Keratinocyte (primary cell): ENCODE data around the gene RETSAT. TPM values are rescaled to one million over a fixed set of nuclear protein-coding genes. Genes with fewer than 3 reads are reported as not detected.
"Not testable (repeated sequence)": the region's sequence is repeated elsewhere in the genome, so short reads cannot be mapped to it uniquely, and the experiment has no call there.

Experiments used
- DNase-seq: peaks from one replicate; pipeline ENCODE4 v3.0.0-alpha.2; 2011; ENCODE audit warnings: low read depth, missing footprints, low spot score
- FAIRE-seq: peaks from 2 replicates; lab custom pipeline; 2011; peaks lifted over from hg19 to GRCh38; lab: Jason Lieb, UNC
- H2AFZ ChIP-seq: 2 replicates; pipeline ENCODE4 v1.6.0; 2012; ENCODE audit warnings: low read length, control low read depth, inconsistent platforms; ENCODE audit not compliant: control insufficient read depth
- H3K27ac ChIP-seq: 2 replicates; pipeline ENCODE4 v1.5.1; 2011; ENCODE audit warnings: low read length; ENCODE audit not compliant: control insufficient read depth, insufficient read depth
- H3K27me3 ChIP-seq: 3 replicates; pipeline ENCODE4 v1.6.0; 2011; ENCODE audit warnings: low read length; ENCODE audit not compliant: control insufficient read depth, insufficient read depth; ENCODE audit errors: extremely low read depth
- H3K36me3 ChIP-seq, 2 experiments: 2 replicates in 1 of 2; 3 replicates in 1 of 2; pipeline ENCODE4 v1.5.1; 2011; ENCODE audit warnings: low read length in 2 of 2, mild to moderate bottlenecking in 1 of 2; ENCODE audit not compliant: control insufficient read depth in 2 of 2, insufficient read depth in 2 of 2; ENCODE audit errors: extremely low read depth in 1 of 2
- H3K4me1 ChIP-seq: 3 replicates; pipeline ENCODE4 v1.5.1; 2011; ENCODE audit warnings: low read length; ENCODE audit not compliant: control insufficient read depth, insufficient read depth; ENCODE audit errors: extremely low read depth
- H3K4me2 ChIP-seq: 3 replicates; pipeline ENCODE4 v1.6.0; 2011; ENCODE audit warnings: low read depth, low read length; ENCODE audit not compliant: control insufficient read depth, insufficient read depth; ENCODE audit errors: extremely low read depth
- H3K4me3 ChIP-seq, 3 experiments: fragments of 200-600 bp in 1 of 3; sonication (generic) in 1 of 3; 2 replicates in 2 of 3; 3 replicates in 1 of 3; pipeline ENCODE4 v1.5.1; 2011 to 2016; ENCODE audit warnings: low read length in 3 of 3, mild to moderate bottlenecking in 3 of 3, control low read depth in 2 of 3, inconsistent platforms in 1 of 3, low read depth in 1 of 3, mixed read lengths in 1 of 3, mixed run types in 1 of 3, moderate library complexity in 1 of 3; ENCODE audit not compliant: control insufficient read depth in 2 of 3, insufficient read depth in 2 of 3; ENCODE audit errors: extremely low read depth in 1 of 3
- H3K79me2 ChIP-seq: 2 replicates; pipeline ENCODE4 v1.6.0; 2012; ENCODE audit warnings: low read length; ENCODE audit not compliant: control insufficient read depth, insufficient read depth
- H3K9ac ChIP-seq: 3 replicates; pipeline ENCODE4 v1.6.0; 2011; ENCODE audit warnings: low read length; ENCODE audit not compliant: control insufficient read depth, insufficient read depth; ENCODE audit errors: extremely low read depth
- H3K9me1 ChIP-seq: 3 replicates; pipeline ENCODE4 v1.6.0; 2011; ENCODE audit warnings: low read length; ENCODE audit not compliant: control insufficient read depth, insufficient read depth; ENCODE audit errors: extremely low read depth
- H3K9me3 ChIP-seq: 2 replicates; pipeline ENCODE4 v1.5.1; 2012; ENCODE audit warnings: low read depth, low read length; ENCODE audit not compliant: control insufficient read depth
- H4K20me1 ChIP-seq: 3 replicates; pipeline ENCODE4 v1.6.0; 2011; ENCODE audit warnings: low read length; ENCODE audit not compliant: control insufficient read depth, insufficient read depth; ENCODE audit errors: extremely low read depth
- EZH2 ChIP-seq: IDR thresholded peaks from one replicate; pipeline ENCODE4 v1.6.1; 2012; ENCODE audit warnings: inconsistent platforms, mild to moderate bottlenecking, low read length, moderate library complexity
- dilution Hi-C: fragments of 300-500 bp; cut with MboI; formaldehyde crosslinking; loops from one replicate; pipeline ENCODE4 v1.7.0; 2020; ENCODE audit warnings: low sequenced_read_pairs; ENCODE audit not compliant: extremely low pct_ligation_motif_present
- polyA plus RNA-seq, 5 experiments: library from polyadenylated mRNA; depleted of rRNA in 3 of 5; stranded (reverse) in 3 of 5; stranded (forward) in 1 of 5; unstranded in 1 of 5; fragments of >200 nt; gene quantifications; 1 replicate in 1 of 5; 2 replicates in 3 of 5; 3 replicates in 1 of 5; pipeline versions ENCODE4 v1.2.1 to v1.2.3, GENCODE V29; 2011 to 2012; ENCODE audit warnings: missing spikeins in 2 of 5, low read depth in 1 of 5, low replicate concordance in 1 of 5
- TF ChIP-seq, protein P1 (sequence below), 3 experiments: IDR thresholded peaks in 1 of 3; conservative IDR thresholded peaks in 1 of 3; optimal IDR thresholded peaks in 1 of 3; 2 replicates in 2 of 3; 3 replicates in 1 of 3; pipeline versions ENCODE3 to v1.5.1; 2011; ENCODE audit warnings: low read length in 3 of 3, mild to moderate bottlenecking in 3 of 3, moderate library complexity in 2 of 3, control low read depth in 1 of 3, inconsistent platforms in 1 of 3; ENCODE audit not compliant: insufficient read depth in 2 of 3; ENCODE audit errors: extremely low read depth in 1 of 3

Gene RETSAT
- polyA plus RNA-seq, 1 donor (not counting 4 experiments of a cell fraction or from before 2014, with no cell fraction given) = 74.0 TPM

DNA sequence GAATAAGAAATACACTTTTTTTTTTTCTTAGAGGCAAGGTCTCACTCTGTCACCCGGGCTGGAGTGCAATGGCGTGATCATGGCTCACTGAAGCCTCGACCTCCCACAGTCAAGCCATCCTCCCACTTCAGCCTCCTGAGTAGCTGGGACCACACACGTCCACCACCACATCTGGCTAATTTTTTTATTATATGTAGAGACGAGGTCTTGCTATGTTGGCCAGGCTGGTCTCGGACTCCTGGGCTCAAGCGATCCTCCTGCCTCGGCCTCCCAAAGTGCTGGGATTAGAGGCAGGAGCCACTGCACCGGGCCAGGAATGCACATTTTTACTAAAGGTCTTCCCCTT lies 28.9 kb downstream of the RETSAT start:
- TF ChIP-seq, protein P1, sequence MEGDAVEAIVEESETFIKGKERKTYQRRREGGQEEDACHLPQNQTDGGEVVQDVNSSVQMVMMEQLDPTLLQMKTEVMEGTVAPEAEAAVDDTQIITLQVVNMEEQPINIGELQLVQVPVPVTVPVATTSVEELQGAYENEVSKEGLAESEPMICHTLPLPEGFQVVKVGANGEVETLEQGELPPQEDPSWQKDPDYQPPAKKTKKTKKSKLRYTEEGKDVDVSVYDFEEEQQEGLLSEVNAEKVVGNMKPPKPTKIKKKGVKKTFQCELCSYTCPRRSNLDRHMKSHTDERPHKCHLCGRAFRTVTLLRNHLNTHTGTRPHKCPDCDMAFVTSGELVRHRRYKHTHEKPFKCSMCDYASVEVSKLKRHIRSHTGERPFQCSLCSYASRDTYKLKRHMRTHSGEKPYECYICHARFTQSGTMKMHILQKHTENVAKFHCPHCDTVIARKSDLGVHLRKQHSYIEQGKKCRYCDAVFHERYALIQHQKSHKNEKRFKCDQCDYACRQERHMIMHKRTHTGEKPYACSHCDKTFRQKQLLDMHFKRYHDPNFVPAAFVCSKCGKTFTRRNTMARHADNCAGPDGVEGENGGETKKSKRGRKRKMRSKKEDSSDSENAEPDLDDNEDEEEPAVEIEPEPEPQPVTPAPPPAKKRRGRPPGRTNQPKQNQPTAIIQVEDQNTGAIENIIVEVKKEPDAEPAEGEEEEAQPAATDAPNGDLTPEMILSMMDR (optimal IDR thresholded peaks at IDR 0.05 in 1 of 3, IDR thresholded peaks at IDR 0.05 in 1 of 3, conservative IDR thresholded peaks at IDR 0.05 in 1 of 3; ENCODE audit: extremely low read depth in 1 of 3, insufficient read depth in 2 of 3, low read length in 3 of 3) = no peak
- TF ChIP-seq EZH2 = no peak
- H3K79me2 ChIP-seq = peaks cover 54% of the 10 kb centered on the region
- H2AFZ ChIP-seq = no peak overlapping the region
- H3K4me1 ChIP-seq = peaks cover 18% of the 10 kb centered on the region
- H3K4me2 ChIP-seq = peak overlapping the region; percentile 77
- H3K9ac ChIP-seq = no peak overlapping the region
- no peaks in the 10 kb centered on the region for H3K27me3 ChIP-seq
- dilution Hi-C loops = no loop called here
- FAIRE-seq = no peak
- peaks cover 4% of the 10 kb centered on the region for H3K9me1 ChIP-seq
- H3K4me3 ChIP-seq = peak overlapping the region; percentile 69 to 87 (median 85)
- peaks cover 12% of the 10 kb centered on the region for H4K20me1 ChIP-seq
- peaks cover 26 to 27% of the 10 kb centered on the region in 2 experiments for H3K36me3 ChIP-seq
- DNase-seq = no peak
- H3K27ac ChIP-seq = peak overlapping the region; percentile 27
- H3K9me3 ChIP-seq = no peaks in the 10 kb centered on the region

DNA sequence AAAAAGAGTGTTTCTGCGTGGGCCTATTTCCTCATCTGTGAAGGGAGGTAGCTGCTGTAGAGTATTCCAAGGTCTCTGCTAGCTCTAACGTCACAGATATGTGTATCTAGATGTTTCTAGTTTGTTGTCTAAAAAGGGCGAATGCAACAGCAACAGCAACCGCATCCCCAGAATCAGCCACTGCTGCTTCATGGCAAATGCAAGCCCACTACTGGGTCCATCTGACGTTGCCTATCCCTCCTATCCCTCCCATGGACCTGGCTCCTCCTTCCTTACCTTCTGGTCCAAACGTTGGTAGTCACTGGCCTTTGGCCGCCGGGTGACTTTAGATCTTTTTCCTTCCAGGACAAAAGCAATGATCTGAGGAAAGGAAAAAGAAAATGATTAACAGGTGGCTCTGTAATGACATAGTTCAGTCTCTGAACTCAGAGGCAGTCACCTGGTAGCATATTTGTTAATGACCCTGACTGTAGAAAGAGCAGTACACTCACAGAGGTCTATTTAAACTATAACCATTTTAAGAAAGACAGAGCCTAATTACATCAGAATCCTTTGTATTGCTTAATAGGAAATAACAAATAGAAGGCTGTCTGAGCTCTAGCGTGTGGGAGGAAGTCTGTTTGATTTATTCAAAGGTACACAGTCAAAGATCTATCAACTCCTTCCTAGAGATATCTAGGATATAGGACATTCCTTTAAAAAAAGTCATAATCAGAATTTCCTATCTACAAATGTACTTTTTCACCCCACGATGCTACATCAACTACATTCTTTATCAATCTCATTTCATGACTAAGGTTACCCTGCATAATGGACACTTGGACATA lies 29.5 kb downstream of the RETSAT start:
- TF ChIP-seq, protein P1 (optimal IDR thresholded peaks at IDR 0.05 in 1 of 3, IDR thresholded peaks at IDR 0.05 in 1 of 3, conservative IDR thresholded peaks at IDR 0.05 in 1 of 3; ENCODE audit: extremely low read depth in 1 of 3, insufficient read depth in 2 of 3, low read length in 3 of 3) = no peak
- TF ChIP-seq EZH2 = no peak
- H3K27ac ChIP-seq = peak overlapping the region; percentile 27
- H3K9me3 ChIP-seq = no peaks in the 10 kb centered on the region
- peaks cover 58% of the 10 kb centered on the region for H3K79me2 ChIP-seq
- peaks cover 12% of the 10 kb centered on the region for H4K20me1 ChIP-seq
- H3K9me1 ChIP-seq = peaks cover 4% of the 10 kb centered on the region
- DNase-seq (no peak), FAIRE-seq (no peak)
- H3K4me3 ChIP-seq = peak overlapping the region; percentile 69 to 87 (median 85)
- H2AFZ ChIP-seq = no peak overlapping the region
- H3K4me1 ChIP-seq = peaks cover 18% of the 10 kb centered on the region
- no peak overlapping the region for H3K9ac ChIP-seq
- H3K27me3 ChIP-seq = no peaks in the 10 kb centered on the region
- dilution Hi-C loops = no loop called here
- peak overlapping the region; percentile 77 for H3K4me2 ChIP-seq
- peaks cover 28 to 32% of the 10 kb centered on the region in 2 experiments for H3K36me3 ChIP-seq

DNA sequence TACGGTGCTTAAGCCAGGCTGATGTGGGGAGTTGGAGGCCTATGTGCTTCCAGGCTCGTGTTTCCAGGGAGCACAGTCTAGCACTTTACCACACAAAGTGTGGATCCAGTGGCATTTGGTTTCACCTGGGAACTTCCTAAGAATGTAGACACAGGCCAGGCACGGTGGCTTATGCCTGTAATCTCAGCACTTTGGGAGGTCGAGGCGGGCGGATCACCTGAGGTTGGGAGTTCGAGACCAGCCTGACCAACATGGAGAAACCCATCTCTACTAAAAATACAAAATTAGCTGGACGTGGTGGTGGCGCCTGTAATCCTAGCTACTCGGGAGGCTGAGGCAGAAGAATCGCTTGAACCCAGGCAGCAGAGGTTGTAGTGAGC lies 30.4 kb downstream of the RETSAT start:
- H3K4me2 ChIP-seq, FAIRE-seq, H3K9ac ChIP-seq, H3K27me3 ChIP-seq, dilution Hi-C loops, H3K4me3 ChIP-seq, H3K27ac ChIP-seq, DNase-seq, H3K9me1 ChIP-seq, H3K9me3 ChIP-seq, H2AFZ ChIP-seq: not testable (repeated sequence)
- H3K4me1 ChIP-seq = peaks cover 18% of the 10 kb centered on the region
- peaks cover 58% of the 10 kb centered on the region for H3K79me2 ChIP-seq
- peaks cover 33 to 35% of the 10 kb centered on the region in 2 experiments for H3K36me3 ChIP-seq
- H4K20me1 ChIP-seq = peaks cover 12% of the 10 kb centered on the region
